H9 (cell line): ENCODE results near the gene IGFL1. TPM values are rescaled to one million over a fixed set of nuclear protein-coding genes. Genes with fewer than 3 reads are reported as not detected.

ENCODE experiments used
- DNase-seq: peaks from one replicate; pipeline ENCODE4 v3.0.0-alpha.2; 2017
- H2AFZ ChIP-seq: one replicate; pipeline ENCODE4 v1.6.1; 2013; ENCODE audit warnings: mild to moderate bottlenecking, low read length, control low read depth, moderate library complexity
- H2AK5ac ChIP-seq: 2 replicates; pipeline ENCODE4 v1.6.1; 2013; ENCODE audit warnings: low read length, control low read depth, mixed read lengths; ENCODE audit not compliant: insufficient read length
- H2BK120ac ChIP-seq: one replicate; pipeline ENCODE4 v1.6.1; 2013; ENCODE audit warnings: low read depth, mild to moderate bottlenecking, low read length, control low read depth, inconsistent platforms; ENCODE audit not compliant: poor library complexity, severe bottlenecking
- H2BK12ac ChIP-seq: 2 replicates; pipeline ENCODE4 v1.6.1; 2013; ENCODE audit warnings: low read length, control low read depth, mixed read lengths, low read depth; ENCODE audit not compliant: insufficient read length
- H2BK15ac ChIP-seq: 2 replicates; pipeline ENCODE4 v1.6.1; 2013; ENCODE audit warnings: low read depth, low read length, control low read depth
- H2BK20ac ChIP-seq: one replicate; pipeline ENCODE4 v1.6.1; 2013; ENCODE audit warnings: low read depth, mild to moderate bottlenecking, low read length, control low read depth, inconsistent platforms; ENCODE audit not compliant: poor library complexity, severe bottlenecking
- H2BK5ac ChIP-seq: 2 replicates; pipeline ENCODE4 v1.6.1; 2013; ENCODE audit warnings: low read length, control low read depth, mixed read lengths; ENCODE audit not compliant: insufficient read length
- H3K14ac ChIP-seq: 2 replicates; pipeline ENCODE4 v1.6.1; 2013; ENCODE audit warnings: low read length, control low read depth; ENCODE audit not compliant: insufficient read depth
- H3K18ac ChIP-seq: 2 replicates; pipeline ENCODE4 v1.6.1; 2013; ENCODE audit warnings: low read depth, mild to moderate bottlenecking, mixed read lengths, low read length, control low read depth; ENCODE audit not compliant: insufficient read length
- H3K23ac ChIP-seq: 2 replicates; pipeline ENCODE4 v1.6.1; 2013; ENCODE audit warnings: low read length, control low read depth, mixed read lengths, low read depth; ENCODE audit not compliant: insufficient read length
- H3K23me2 ChIP-seq: 2 replicates; pipeline ENCODE4 v1.6.1; 2013; ENCODE audit warnings: low read depth, mild to moderate bottlenecking, mixed read lengths, low read length, control low read depth; ENCODE audit not compliant: insufficient read length, poor library complexity, severe bottlenecking
- H3K27ac ChIP-seq: 2 replicates; pipeline ENCODE4 v1.5.1; 2013; ENCODE audit warnings: low read length, control low read depth, mixed read lengths, low read depth; ENCODE audit not compliant: insufficient read length
- H3K27me3 ChIP-seq: 2 replicates; pipeline ENCODE4 v1.6.1; 2013; ENCODE audit warnings: low read length, control low read depth, inconsistent platforms; ENCODE audit not compliant: insufficient read depth
- H3K4ac ChIP-seq: 2 replicates; pipeline ENCODE4 v1.6.1; 2013; ENCODE audit warnings: low read depth, mild to moderate bottlenecking, control low read depth, inconsistent platforms, low read length, moderate library complexity
- H3K4me1 ChIP-seq: 2 replicates; pipeline ENCODE4 v1.6.1; 2013; ENCODE audit warnings: low read length, control low read depth, inconsistent platforms; ENCODE audit not compliant: insufficient read depth
- H3K4me2 ChIP-seq: 2 replicates; pipeline ENCODE4 v1.6.1; 2013; ENCODE audit warnings: low read length, control low read depth, mixed read lengths; ENCODE audit not compliant: insufficient read length, insufficient read depth
- H3K56ac ChIP-seq: 2 replicates; pipeline ENCODE4 v1.6.1; 2013; ENCODE audit warnings: low read depth, mild to moderate bottlenecking, mixed read lengths, low read length, control low read depth; ENCODE audit not compliant: insufficient read length
- H3K79me1 ChIP-seq: 2 replicates; pipeline ENCODE4 v1.6.1; 2013; ENCODE audit warnings: low read depth, mild to moderate bottlenecking, moderate library complexity, low read length, control low read depth, inconsistent platforms; ENCODE audit not compliant: insufficient read depth, poor library complexity, severe bottlenecking
- H3K79me2 ChIP-seq: 2 replicates; pipeline ENCODE4 v1.6.1; 2013; ENCODE audit warnings: low read length, control low read depth, inconsistent platforms; ENCODE audit not compliant: insufficient read depth
- H3K9ac ChIP-seq: 2 replicates; pipeline ENCODE4 v1.6.1; 2013; ENCODE audit warnings: low read length, control low read depth, mixed read lengths; ENCODE audit not compliant: insufficient read length; ENCODE audit errors: extremely low read depth
- H3K9me3 ChIP-seq: one replicate; pipeline ENCODE4 v1.6.1; 2013; ENCODE audit warnings: low read depth, low read length, inconsistent platforms; ENCODE audit not compliant: control insufficient read depth
- H3T11ph ChIP-seq: one replicate; pipeline ENCODE4 v1.6.1; 2013; ENCODE audit warnings: mild to moderate bottlenecking, low read length, control low read depth, inconsistent platforms
- H4K20me1 ChIP-seq: one replicate; pipeline ENCODE4 v1.6.1; 2013; ENCODE audit not compliant: control insufficient read depth, insufficient read length, insufficient read depth
- H4K5ac ChIP-seq: 2 replicates; pipeline ENCODE4 v1.6.1; 2013; ENCODE audit warnings: low read depth, mild to moderate bottlenecking, mixed read lengths, low read length, control low read depth; ENCODE audit not compliant: insufficient read length
- H4K8ac ChIP-seq: replicated peaks from 2 replicates; pipeline ENCODE4 v1.6.1; 2013; ENCODE audit warnings: low read length, control low read depth, mixed read lengths, low read depth; ENCODE audit not compliant: insufficient read length
- H4K91ac ChIP-seq: 2 replicates; pipeline ENCODE4 v1.6.1; 2013; ENCODE audit warnings: low read depth, mild to moderate bottlenecking, moderate library complexity, mixed read lengths, low read length, control low read depth; ENCODE audit not compliant: insufficient read length
- H3K27ac Mint-ChIP-seq, 3 experiments: 2 replicates in 2 of 3; 3 replicates in 1 of 3; pipeline ENCODE4 v1.8.0; 2020 to 2021; ENCODE audit warnings: mixed read lengths in 3 of 3, mild to moderate bottlenecking in 1 of 3, moderate library complexity in 1 of 3
- H3K27me3 Mint-ChIP-seq: 2 replicates; pipeline ENCODE4 v1.8.0; 2021; ENCODE audit warnings: low read depth, mild to moderate bottlenecking, moderate library complexity, mixed read lengths
- H3K36me3 Mint-ChIP-seq, 3 experiments: 2 replicates in 2 of 3; 3 replicates in 1 of 3; pipeline ENCODE4 v1.8.0; 2020 to 2021; ENCODE audit warnings: low read depth in 3 of 3, mixed read lengths in 3 of 3; ENCODE audit not compliant: insufficient read depth in 1 of 3
- H3K4me1 Mint-ChIP-seq, 2 experiments: 2 replicates each; pipeline ENCODE4 v1.8.0; 2020; ENCODE audit warnings: mixed read lengths in 2 of 2
- H3K4me3 Mint-ChIP-seq, 2 experiments: 2 replicates in 1 of 2; 3 replicates in 1 of 2; pipeline ENCODE4 v1.8.0; 2020 to 2021; ENCODE audit warnings: mild to moderate bottlenecking in 2 of 2, mixed read lengths in 2 of 2, moderate library complexity in 1 of 2
- H3K9me3 Mint-ChIP-seq, 2 experiments: 2 replicates in 1 of 2; 3 replicates in 1 of 2; pipeline ENCODE4 v1.8.0; 2020; ENCODE audit warnings: mild to moderate bottlenecking in 2 of 2, mixed read lengths in 2 of 2, moderate library complexity in 1 of 2
- CTCF ChIP-seq: fragments of 200-600 bp; sonication (generic); conservative IDR thresholded peaks from 3 replicates; pipeline ENCODE4 v1.8.0; 2021; ENCODE audit warnings: antibody characterized with exemption, mild to moderate bottlenecking
- WGBS: extraction: QIAGEN DNeasy Blood & Tissue Kit; methylation state at CpG from one replicate; pipeline ENCODE4 v1.1.7; 2013; ENCODE audit warnings: missing lambda C conversion rate, low lambda C conversion rate, mixed read lengths; ENCODE audit not compliant: insufficient read length; ENCODE audit errors: extremely low coverage; 5-methylcytosine and 5-hydroxymethylcytosine counted together
- total RNA-seq: library from RNA; stranded (reverse); gene quantifications from 2 replicates; pipeline ENCODE4 v1.2.1, GENCODE V29; 2021

IGFL1 gene
- total RNA-seq, 1 experiment from 2014 or later: not detected

- Mint-ChIP-seq H3K27ac (no peak overlapping the region), H3K4me1 (peaks cover 7 to 14% of the 10 kb centered on the region in 2 experiments), H3K27me3 (peaks cover 32% of the 10 kb centered on the region), H3K9me3 (no peaks in the 10 kb centered on the region), H3K4me3 (no peak overlapping the region), H3K36me3 (no peaks in the 10 kb centered on the region)
- Histone ChIP-seq H4K5ac (no peak overlapping the region), H2BK120ac (no peak overlapping the region), H3K27me3 (no peaks in the 10 kb centered on the region), H3K18ac (no peak overlapping the region), H3K23me2 (no peaks in the 10 kb centered on the region), H4K8ac (no peak overlapping the region), H3K27ac (no peak overlapping the region), H2BK20ac (no peak overlapping the region), H2AK5ac (no peak overlapping the region), H4K20me1 (no peaks in the 10 kb centered on the region), H3K56ac (no peak overlapping the region), H3K23ac (no peak overlapping the region), H2BK5ac (no peak overlapping the region), H3K4me1 (no peaks in the 10 kb centered on the region), H3K9ac (no peak overlapping the region), H3K4me2 (no peak overlapping the region), H2BK12ac (no peak overlapping the region), H3K4ac (no peak overlapping the region), H3K9me3 (no peaks in the 10 kb centered on the region), H3K14ac (no peak overlapping the region; the same call in 1 of the 2 replicates), H3T11ph (no peak overlapping the region), H3K79me1 (no peaks in the 10 kb centered on the region), H4K91ac (no peak overlapping the region), H3K79me2 (no peaks in the 10 kb centered on the region), H2AFZ (no peak overlapping the region), H2BK15ac (no peak overlapping the region)
- WGBS: no CpG with 5 or more reads among the region's 9 CpGs
- TF ChIP-seq CTCF: no peak
- DNase-seq: no peak
Observed at GRCh38 chr19:46226438-46226973, 3.0 kb upstream of the IGFL1 start.
